ENCODE data around the gene CBX8.
A peak's percentile ranks its signal among the peaks of the same experiment; 100 is the strongest.

Gene CBX8

GRCh38 chr17:79791735-79792161, 5.1 kb downstream of the CBX8 start:
- DNase-seq = no peak

GRCh38 chr17:79790805-79791734, 5.8 kb downstream of the CBX8 start:
- DNase-seq = no peak

GRCh38 chr17:79789943-79790804, 6.7 kb downstream of the CBX8 start:
- no peak for DNase-seq

- no peak for DNase-seq
Measured at GRCh38 chr17:79788989-79789942, 7.6 kb downstream of the CBX8 start.

- DNase-seq = no peak
Measured at GRCh38 chr17:79788455-79788854, 8.4 kb downstream of the CBX8 start.

GRCh38 chr17:79786930-79787643, 9.8 kb downstream of the CBX8 start:
- DNase-seq = no peak

- DNase-seq = no peak
Measured at GRCh38 chr17:79785900-79786810, 10.7 kb downstream of the CBX8 start.

- no peak for DNase-seq
Measured at GRCh38 chr17:79785017-79785899, 11.6 kb downstream of the CBX8 start.

- no peak for DNase-seq
Measured at GRCh38 chr17:79784353-79785016, 12.4 kb downstream of the CBX8 start.

GRCh38 chr17:79783891-79784290, 13.0 kb downstream of the CBX8 start:
- DNase-seq = no peak

GRCh38 chr17:79781736-79782575, 14.9 kb downstream of the CBX8 start:
- no peak for DNase-seq

- DNase-seq = no peak
Measured at GRCh38 chr17:79781012-79781650, 15.7 kb downstream of the CBX8 start.

GRCh38 chr17:79779661-79780365, 17.1 kb downstream of the CBX8 start:
- DNase-seq = no peak

GRCh38 chr17:79779084-79779529, 17.8 kb downstream of the CBX8 start:
- DNase-seq = no peak

- no peak for DNase-seq
Measured at GRCh38 chr17:79778504-79779083, 18.3 kb downstream of the CBX8 start.

- DNase-seq = peak; percentile 77
Measured at GRCh38 chr17:79777894-79778503, 18.9 kb downstream of the CBX8 start, which contains the start of gene CBX2. TSS of gene CBX2 (plus strand) at chr17:79778148. CDS start at chr17:79778236, 88 bp downstream.
